Measurements from ENCODE around the gene CTSC. TPM values are rescaled to one million over a fixed set of nuclear protein-coding genes. Genes with fewer than 3 reads are reported as not detected.

Gene CTSC
- polyA plus RNA-seq, 1 donor (not counting 4 experiments of a cell fraction or from before 2014, with no cell fraction given), result 658 TPM

Other genes starting within 250 kb of the CTSC start
- gene RAB38, start 162.3 kb downstream of the CTSC start, polyA plus RNA-seq, result 87.1 to 147 TPM (median 146 TPM) in 3 replicates

Data from keratinocyte (primary cell).